ENCODE data around the gene ATP4B. TPM values are rescaled to one million over a fixed set of nuclear protein-coding genes. Genes with fewer than 3 reads are reported as not detected.

ATP4B gene
- total RNA-seq, 1 experiment from 2014 or later: not detected

- H3K79me2 ChIP-seq (ENCODE audit: insufficient read depth, low read length): no peaks in the 10 kb centered on the region
- no peaks in the 10 kb centered on the region; a peak in 2 of 7 replicates for H3K36me3 Mint-ChIP-seq (ENCODE audit: insufficient read depth in 1 of 3, low read depth in 3 of 3)
- H4K8ac ChIP-seq (replicated peaks; ENCODE audit: insufficient read length, low read depth, low read length): no peak overlapping the region
- WGBS (ENCODE audit: extremely low coverage, insufficient read length, low lambda C conversion rate): no CpG with 5 or more reads among the region's 29 CpGs
- peaks cover 2 to 8% of the 10 kb centered on the region in 2 experiments; a peak in 2 of 4 replicates for H3K4me1 Mint-ChIP-seq
- no peak overlapping the region for H3K4me2 ChIP-seq (ENCODE audit: insufficient read depth, insufficient read length, low read length)
- H3K18ac ChIP-seq (ENCODE audit: insufficient read length, low read depth, low read length): no peak overlapping the region
- H4K20me1 ChIP-seq (ENCODE audit: control insufficient read depth, insufficient read depth, insufficient read length): no peaks in the 10 kb centered on the region
- no peak overlapping the region for H2BK12ac ChIP-seq (ENCODE audit: insufficient read length, low read depth, low read length)
- no peaks in the 10 kb centered on the region for H3K4me1 ChIP-seq (ENCODE audit: insufficient read depth, low read length)
- H3K14ac ChIP-seq (ENCODE audit: insufficient read depth, low read length): no peak overlapping the region
- no peak overlapping the region for H2BK20ac ChIP-seq (ENCODE audit: low read depth, low read length, poor library complexity, severe bottlenecking)
- no peak overlapping the region for H2BK120ac ChIP-seq (ENCODE audit: low read depth, low read length, poor library complexity, severe bottlenecking)
- no peak overlapping the region for H3K9ac ChIP-seq (ENCODE audit: extremely low read depth, insufficient read length, low read length)
- no peak overlapping the region for H4K5ac ChIP-seq (ENCODE audit: insufficient read length, low read depth, low read length)
- no peak overlapping the region for H3K4me3 Mint-ChIP-seq
- H3K9me3 Mint-ChIP-seq: no peaks in the 10 kb centered on the region
- H4K91ac ChIP-seq (ENCODE audit: insufficient read length, low read depth, low read length): no peak overlapping the region
- no peak overlapping the region for H3K27ac Mint-ChIP-seq
- no peaks in the 10 kb centered on the region for H3K23me2 ChIP-seq (ENCODE audit: insufficient read length, low read depth, low read length, poor library complexity, severe bottlenecking)
- H2AK5ac ChIP-seq (ENCODE audit: insufficient read length, low read length): no peak overlapping the region
- no peak for TF ChIP-seq CTCF (conservative IDR thresholded peaks at IDR 0.05)
- H2BK15ac ChIP-seq (ENCODE audit: low read depth, low read length): no peak overlapping the region
- H3K27me3 ChIP-seq (ENCODE audit: insufficient read depth, low read length): no peaks in the 10 kb centered on the region
- no peaks in the 10 kb centered on the region for H3K79me1 ChIP-seq (ENCODE audit: insufficient read depth, low read depth, low read length, poor library complexity, severe bottlenecking)
- H3K27me3 Mint-ChIP-seq (ENCODE audit: low read depth): no peaks in the 10 kb centered on the region
- H3K27ac ChIP-seq (ENCODE audit: insufficient read length, low read depth, low read length): no peak overlapping the region
- H3K23ac ChIP-seq (ENCODE audit: insufficient read length, low read depth, low read length): no peak overlapping the region
- no peak overlapping the region for H3T11ph ChIP-seq (ENCODE audit: low read length)
- H3K9me3 ChIP-seq (ENCODE audit: control insufficient read depth, low read depth, low read length): no peaks in the 10 kb centered on the region
- no peak overlapping the region for H3K56ac ChIP-seq (ENCODE audit: insufficient read length, low read depth, low read length)
- DNase-seq: no peak
- H3K4ac ChIP-seq (ENCODE audit: low read depth, low read length): no peak overlapping the region
- H2BK5ac ChIP-seq (ENCODE audit: insufficient read length, low read length): no peak overlapping the region
- no peak overlapping the region for H2AFZ ChIP-seq (ENCODE audit: low read length)
Measured at GRCh38 chr13:113667771-113668490, 9.9 kb upstream of the ATP4B start.

All from H9 (cell line).